ENCODE results near the gene BEND7. TPM values are rescaled to one million over a fixed set of nuclear protein-coding genes. Genes with fewer than 3 reads are reported as not detected.

BEND7 gene
- total and polyA plus RNA-seq, 2 of the 4 experiments (the other 2 are of a cell fraction) = 2.3 to 3.5 TPM

GRCh38 chr10:13399236-13399635, 129.6 kb downstream of the BEND7 start:
- Histone ChIP-seq H3K4me1 (ENCODE audit: control insufficient read depth, insufficient read depth, low read length) (no peaks in the 10 kb centered on the region), H2AK5ac (ENCODE audit: low read depth, low read length) (no peak overlapping the region), H2AK9ac (replicated peaks; ENCODE audit: low read depth, low read length, poor library complexity) (no peak overlapping the region), H3K36me3 (ENCODE audit: control insufficient read depth, insufficient read depth, low read length) (no peaks in the 10 kb centered on the region), H4K8ac (ENCODE audit: low read depth in 2 of 2, low read length in 2 of 2) (no peak overlapping the region), H3K4me3 (ENCODE audit: insufficient read depth, low read depth, low read length) (no peak overlapping the region), H2BK5ac (ENCODE audit: low read depth, low read length, poor library complexity, severe bottlenecking) (no peak overlapping the region), H2BK15ac (ENCODE audit: low read depth, low read length) (no peak overlapping the region), H3K27ac (ENCODE audit: insufficient read depth, low read length) (no peak overlapping the region), H3K56ac (ENCODE audit: extremely low read depth, insufficient read depth, low read length) (no peak overlapping the region), H3K79me1 (ENCODE audit: low read depth in 1 of 2, low read length in 2 of 2) (no peaks in the 10 kb centered on the region), H3K14ac (replicated peaks; ENCODE audit: low read depth, low read length) (no peak overlapping the region), H3K9ac (ENCODE audit: low read depth, low read length) (no peak overlapping the region), H2BK20ac (ENCODE audit: low read depth, low read length) (no peak overlapping the region), H3K4ac (ENCODE audit: low read depth, low read length) (no peak overlapping the region), H3K23ac (ENCODE audit: low read depth, low read length) (no peak overlapping the region), H3K9me3 (ENCODE audit: control insufficient read depth, insufficient read depth, low read length) (0 out of 2 replicates have a peak, but pooled peaks cover 2% of the 10 kb centered on the region), H4K20me1 (ENCODE audit: insufficient read depth, low read length) (no peaks in the 10 kb centered on the region), H3K27me3 (ENCODE audit: control insufficient read depth, insufficient read depth, low read length) (peaks cover 12% of the 10 kb centered on the region), H2AFZ (replicated peaks; ENCODE audit: low read length, poor library complexity) (no peak overlapping the region), H3K4me2 (ENCODE audit: low read depth, low read length) (no peak overlapping the region), H3K9me1 (ENCODE audit: insufficient read depth, low read length) (no peaks in the 10 kb centered on the region), H2BK120ac (ENCODE audit: low read depth, low read length) (no peak overlapping the region), H3K18ac (ENCODE audit: low read depth, low read length) (no peak overlapping the region), H4K5ac (ENCODE audit: low read depth, low read length) (no peak overlapping the region), H4K91ac (ENCODE audit: insufficient read depth, low read depth, low read length) (no peak overlapping the region)
- in situ Hi-C loops (cut with MboI; ENCODE audit: low sequenced_read_pairs) (no loop called here), intact Hi-C loops (cut with micrococcal nuclease) (no loop called here), dilution Hi-C loops (cut with HindIII; ENCODE audit: low sequenced_read_pairs, unreplicated experiment) (no loop called here)
- TF ChIP-seq, protein P1, sequence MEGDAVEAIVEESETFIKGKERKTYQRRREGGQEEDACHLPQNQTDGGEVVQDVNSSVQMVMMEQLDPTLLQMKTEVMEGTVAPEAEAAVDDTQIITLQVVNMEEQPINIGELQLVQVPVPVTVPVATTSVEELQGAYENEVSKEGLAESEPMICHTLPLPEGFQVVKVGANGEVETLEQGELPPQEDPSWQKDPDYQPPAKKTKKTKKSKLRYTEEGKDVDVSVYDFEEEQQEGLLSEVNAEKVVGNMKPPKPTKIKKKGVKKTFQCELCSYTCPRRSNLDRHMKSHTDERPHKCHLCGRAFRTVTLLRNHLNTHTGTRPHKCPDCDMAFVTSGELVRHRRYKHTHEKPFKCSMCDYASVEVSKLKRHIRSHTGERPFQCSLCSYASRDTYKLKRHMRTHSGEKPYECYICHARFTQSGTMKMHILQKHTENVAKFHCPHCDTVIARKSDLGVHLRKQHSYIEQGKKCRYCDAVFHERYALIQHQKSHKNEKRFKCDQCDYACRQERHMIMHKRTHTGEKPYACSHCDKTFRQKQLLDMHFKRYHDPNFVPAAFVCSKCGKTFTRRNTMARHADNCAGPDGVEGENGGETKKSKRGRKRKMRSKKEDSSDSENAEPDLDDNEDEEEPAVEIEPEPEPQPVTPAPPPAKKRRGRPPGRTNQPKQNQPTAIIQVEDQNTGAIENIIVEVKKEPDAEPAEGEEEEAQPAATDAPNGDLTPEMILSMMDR (conservative IDR thresholded peaks at IDR 0.05; ENCODE audit: low read depth, low read length) = no peak
- TF ChIP-seq BHLHE40 (IDR thresholded peaks at IDR 0.05; ENCODE audit: low read depth, low read length) = no peak
- TF ChIP-seq POLR2A (IDR thresholded peaks at IDR 0.05; ENCODE audit: low read depth, low read length) = no peak
- no peak for TF ChIP-seq SMC3 (IDR thresholded peaks at IDR 0.05; ENCODE audit: low read depth, low read length)
- TF ChIP-seq RFX5 (IDR thresholded peaks at IDR 0.05; ENCODE audit: low read depth, low read length) = no peak
- no peak for TF ChIP-seq NFE2L2 (IDR thresholded peaks at IDR 0.05; ENCODE audit: low read depth, low read length)
- no peak for TF ChIP-seq CHD1 (IDR thresholded peaks at IDR 0.05; ENCODE audit: low read depth, low read length)
- TF ChIP-seq CEBPB (IDR thresholded peaks at IDR 0.05; ENCODE audit: low read depth, low read length) = no peak
- no peak for TF ChIP-seq MAZ (IDR thresholded peaks at IDR 0.05; ENCODE audit: borderline replicate concordance, low read depth, low read length)
- TF ChIP-seq, protein P2, sequence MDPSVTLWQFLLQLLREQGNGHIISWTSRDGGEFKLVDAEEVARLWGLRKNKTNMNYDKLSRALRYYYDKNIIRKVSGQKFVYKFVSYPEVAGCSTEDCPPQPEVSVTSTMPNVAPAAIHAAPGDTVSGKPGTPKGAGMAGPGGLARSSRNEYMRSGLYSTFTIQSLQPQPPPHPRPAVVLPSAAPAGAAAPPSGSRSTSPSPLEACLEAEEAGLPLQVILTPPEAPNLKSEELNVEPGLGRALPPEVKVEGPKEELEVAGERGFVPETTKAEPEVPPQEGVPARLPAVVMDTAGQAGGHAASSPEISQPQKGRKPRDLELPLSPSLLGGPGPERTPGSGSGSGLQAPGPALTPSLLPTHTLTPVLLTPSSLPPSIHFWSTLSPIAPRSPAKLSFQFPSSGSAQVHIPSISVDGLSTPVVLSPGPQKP (IDR thresholded peaks at IDR 0.05; ENCODE audit: borderline replicate concordance, low read depth, low read length) = no peak
- 73% methylated on average over 3 of the region's 8 CpGs; no CpG with 5 or more reads in 1 of the 2 experiments for WGBS, 2 experiments (ENCODE audit: extremely low coverage in 2 of 2, insufficient read length in 1 of 2)
- POLR2A ChIA-PET (ENCODE audit: unreplicated experiment) = no interaction called here
- CTCF ChIA-PET = interaction anchor here (0.6 kb wide), 1 partner anchor 16 kb away, joined by 3 read pairs; no protein-coding TSS in a partner anchor
- no peak for DNase-seq
- no peak for ATAC-seq (ENCODE audit: low read depth)
- BruUV-seq (replicated peaks) = no TSS peak

All from IMR-90 (cell line).